HG03135 (cell line): ENCODE measurements around the gene SLC27A3.
"Not testable (repeated sequence)": the region's sequence is repeated elsewhere in the genome, so short reads cannot be mapped to it uniquely, and the experiment has no call there.

Source experiments
- ATAC-seq: cut with Tn5 transposase; IDR thresholded peaks from one replicate; pipeline ENCODE4 v1.9.1; 2021; ENCODE audit warnings: mild to moderate bottlenecking, moderate library complexity; ENCODE audit not compliant: unreplicated experiment

The SLC27A3 gene

GRCh38 chr1:153763365-153764225, 11.6 kb upstream of the SLC27A3 start:
- ATAC-seq: no peak

- ATAC-seq: no peak
Observed at GRCh38 chr1:153764310-153764709, 10.9 kb upstream of the SLC27A3 start.

- not testable (repeated sequence) for ATAC-seq
Observed at GRCh38 chr1:153766663-153767062, 8.5 kb upstream of the SLC27A3 start.

- no peak for ATAC-seq
Observed at GRCh38 chr1:153767519-153767918, 7.7 kb upstream of the SLC27A3 start.

GRCh38 chr1:153768316-153769181, 6.7 kb upstream of the SLC27A3 start:
- no peak for ATAC-seq

GRCh38 chr1:153769221-153769620, 6.0 kb upstream of the SLC27A3 start:
- no peak for ATAC-seq

- ATAC-seq: no peak
Observed at GRCh38 chr1:153770797-153771196, 4.4 kb upstream of the SLC27A3 start.

GRCh38 chr1:153771261-153771660, 3.9 kb upstream of the SLC27A3 start:
- no peak for ATAC-seq

GRCh38 chr1:153771841-153772593, 3.2 kb upstream of the SLC27A3 start:
- ATAC-seq: no peak

- ATAC-seq: no peak
Observed at GRCh38 chr1:153773096-153773921, 1.9 kb upstream of the SLC27A3 start.

- ATAC-seq: no peak
Observed at GRCh38 chr1:153774026-153774595, 1.1 kb upstream of the SLC27A3 start.

GRCh38 chr1:153775458-153776327, 486 bp downstream of the SLC27A3 start:
- ATAC-seq: peak; percentile 58

GRCh38 chr1:153776352-153776751, 1.1 kb downstream of the SLC27A3 start:
- ATAC-seq: no peak

GRCh38 chr1:153776845-153777370, 1.7 kb downstream of the SLC27A3 start:
- ATAC-seq: no peak

- no peak for ATAC-seq
Observed at GRCh38 chr1:153777648-153778047, 2.4 kb downstream of the SLC27A3 start.

- ATAC-seq: no peak
Observed at GRCh38 chr1:153778051-153778823, 3.0 kb downstream of the SLC27A3 start.

- no peak for ATAC-seq
Observed at GRCh38 chr1:153778824-153779519, 3.8 kb downstream of the SLC27A3 start.
